ENCODE measurements around the gene ZNF431.
"Not testable (repeated sequence)": the region's sequence is repeated elsewhere in the genome, so short reads cannot be mapped to it uniquely, and the experiment has no call there.

Gene ZNF431

GRCh38 chr19:21141787-21142464, at the start of gene ZNF431:
TSS of gene ZNF431 (plus strand) at chr19:21142040. CDS start at chr19:21142184, 144 bp downstream.
- DNase-seq (ENCODE audit: low spot score): peak; percentile 95

DNA sequence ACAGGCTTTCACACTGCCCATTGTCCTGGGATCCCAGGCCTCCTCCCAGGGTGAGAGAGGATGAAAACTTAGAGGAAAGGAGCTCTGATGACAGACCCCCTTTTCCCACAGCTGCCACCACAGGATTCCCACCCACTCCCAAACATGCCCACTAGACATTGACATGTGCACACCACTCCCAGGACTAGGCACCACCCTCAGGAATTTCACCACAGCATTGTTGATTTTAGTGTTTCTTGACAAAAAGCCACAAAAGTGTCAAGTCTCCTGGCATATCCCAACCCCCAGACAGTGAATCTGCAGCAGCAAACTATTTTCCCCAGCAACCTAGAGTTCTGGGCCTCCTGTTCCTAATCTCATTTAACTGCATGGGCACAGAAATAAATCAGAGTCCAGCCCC, 49.7 kb upstream of the ZNF431 start:
- DNase-seq (ENCODE audit: low spot score): no peak

GRCh38 chr19:21094347-21095025, 47.4 kb upstream of the ZNF431 start:
- DNase-seq (ENCODE audit: low spot score): no peak

- no peak for DNase-seq (ENCODE audit: low spot score)
These were observed 43.5 kb upstream of the ZNF431 start for GRCh38 chr19:21098291-21098690.

DNA sequence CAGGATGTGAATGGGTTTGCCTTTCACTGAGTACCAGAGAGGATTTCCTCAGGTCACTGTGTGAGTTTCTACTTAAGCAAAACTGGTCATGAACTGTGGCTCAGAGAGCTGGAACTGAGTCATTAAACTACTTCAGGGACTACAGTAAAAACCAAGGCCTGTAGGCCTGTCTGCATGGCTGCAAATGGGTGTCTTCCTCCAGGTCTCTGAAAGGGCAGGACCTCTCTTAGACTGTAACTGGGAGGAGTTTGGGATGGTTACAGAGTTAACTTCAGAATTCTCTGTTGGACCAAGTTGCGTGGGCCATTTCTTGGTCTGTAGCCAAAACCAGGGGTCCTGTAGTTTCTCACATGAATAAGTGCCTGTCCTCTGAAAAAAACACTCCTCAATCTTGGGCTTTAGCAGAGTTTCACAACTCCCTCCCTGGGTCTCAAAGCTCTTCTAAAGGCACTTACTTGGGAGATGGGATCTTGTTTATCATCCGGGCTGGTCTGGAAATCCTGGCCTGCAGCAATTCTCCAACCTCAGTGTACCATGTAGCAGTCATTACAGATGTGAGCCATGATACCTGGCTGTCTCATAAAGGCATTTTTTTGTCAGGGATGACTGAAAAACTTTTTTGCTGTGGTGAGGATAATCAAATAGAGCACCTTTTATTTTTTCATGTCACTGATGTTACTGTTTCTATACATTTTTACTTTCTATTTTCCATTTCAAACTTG, 40.2 kb upstream of the ZNF431 start:
- no peak for DNase-seq (ENCODE audit: low spot score)

GRCh38 chr19:21109116-21109515, 32.7 kb upstream of the ZNF431 start:
- no peak for DNase-seq (ENCODE audit: low spot score)

- DNase-seq (ENCODE audit: low spot score): no peak
These were observed 31.7 kb upstream of the ZNF431 start for GRCh38 chr19:21110183-21110582.

- no peak for DNase-seq (ENCODE audit: low spot score)
These were observed 26.4 kb upstream of the ZNF431 start for GRCh38 chr19:21115430-21115829.

GRCh38 chr19:21117041-21117907, 24.6 kb upstream of the ZNF431 start:
- DNase-seq (ENCODE audit: low spot score): no peak

GRCh38 chr19:21126078-21126477, 15.8 kb upstream of the ZNF431 start:
- DNase-seq (ENCODE audit: low spot score): no peak

GRCh38 chr19:21127001-21127400, 14.8 kb upstream of the ZNF431 start:
- DNase-seq (ENCODE audit: low spot score): no peak

DNA sequence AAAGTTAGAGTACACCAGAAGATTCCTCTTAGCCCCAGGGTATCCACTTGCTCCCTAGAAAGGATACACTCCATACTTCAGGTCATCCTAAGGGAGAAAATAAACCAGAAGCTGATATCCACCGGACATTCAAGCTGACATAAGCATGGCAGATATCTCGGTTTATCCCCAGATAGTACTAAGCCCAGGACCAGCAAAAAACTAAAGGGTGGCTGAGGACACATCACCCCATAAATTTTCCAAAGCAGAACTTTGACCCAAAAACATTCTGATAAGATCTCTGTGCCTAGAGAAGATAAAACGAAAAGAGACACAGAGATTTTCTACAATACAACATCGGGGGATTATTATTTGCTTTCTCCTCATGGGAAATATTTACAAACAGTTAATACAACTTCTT, 13.9 kb upstream of the ZNF431 start:
- no peak for DNase-seq (ENCODE audit: low spot score)

- no peak for DNase-seq (ENCODE audit: low spot score)
These were observed 12.7 kb upstream of the ZNF431 start for GRCh38 chr19:21128901-21129698.

GRCh38 chr19:21130097-21130775, 11.6 kb upstream of the ZNF431 start:
- no peak for DNase-seq (ENCODE audit: low spot score)

DNA sequence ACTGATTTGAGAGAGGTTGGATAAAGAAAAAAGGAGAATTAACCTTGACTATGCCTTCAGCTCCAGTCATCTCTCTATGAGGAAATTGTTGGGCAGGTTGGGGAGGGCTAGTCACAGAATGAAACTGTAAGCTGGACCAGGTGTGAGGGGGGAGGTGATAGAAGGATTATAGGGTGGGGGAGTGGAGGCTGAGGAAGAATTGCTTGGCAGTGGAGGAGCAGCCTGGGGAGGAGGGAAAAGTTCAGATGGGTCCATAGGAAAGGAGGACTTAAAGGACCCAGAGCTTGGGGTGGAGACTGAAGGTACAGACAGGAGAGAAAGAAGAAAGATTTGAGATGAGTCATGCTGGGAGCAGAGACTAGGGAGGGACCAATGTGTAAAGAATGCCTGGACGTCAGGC, 8.2 kb upstream of the ZNF431 start:
- DNase-seq (ENCODE audit: low spot score): no peak

DNA sequence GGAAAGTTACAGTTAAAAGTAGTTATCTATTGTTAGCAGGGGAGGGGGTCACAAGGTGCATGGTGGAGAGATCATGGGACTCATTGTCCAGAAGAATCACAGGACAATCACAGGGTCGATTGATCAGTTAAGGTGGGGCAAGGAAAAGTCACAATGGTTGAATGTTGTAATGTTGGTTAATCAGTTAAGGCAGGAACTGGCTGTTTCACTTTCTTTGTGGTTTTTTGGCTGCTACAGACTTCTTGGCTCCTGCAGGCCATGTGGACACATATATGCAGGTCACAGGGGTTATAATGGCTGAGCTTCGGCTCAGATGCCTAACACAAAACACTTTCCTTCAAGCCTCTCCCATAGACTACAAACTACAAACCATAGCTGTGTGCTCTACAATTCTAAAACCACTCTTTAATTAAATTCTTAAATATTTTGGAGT, 6.9 kb upstream of the ZNF431 start:
- DNase-seq (ENCODE audit: low spot score): no peak

- no peak for DNase-seq (ENCODE audit: low spot score)
These were observed 6.4 kb upstream of the ZNF431 start for GRCh38 chr19:21135433-21135832.

- DNase-seq (ENCODE audit: low spot score): no peak
These were observed 3.7 kb upstream of the ZNF431 start for GRCh38 chr19:21138130-21138529.

DNA sequence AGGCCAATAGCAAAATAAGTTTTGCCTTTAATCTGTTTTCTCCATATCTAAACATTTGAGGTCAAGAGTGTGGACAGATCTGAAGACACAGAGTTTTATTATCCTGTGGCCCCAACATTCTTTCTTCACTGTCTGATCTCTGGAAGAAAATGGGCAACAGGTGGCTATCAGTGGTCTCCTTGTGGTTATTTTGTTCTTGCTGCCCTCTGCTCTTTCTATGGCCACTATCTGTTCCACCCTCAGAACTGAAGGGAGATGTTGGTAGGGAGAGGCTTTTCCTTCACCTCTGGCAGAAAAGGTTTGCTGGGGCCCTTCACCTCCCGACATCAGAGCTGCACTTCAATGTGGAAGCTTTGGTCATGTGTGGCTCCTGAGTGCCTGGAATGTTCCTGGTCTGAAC, 834 bp upstream of the ZNF431 start:
- not testable (repeated sequence) for DNase-seq (ENCODE audit: low spot score)

DNA sequence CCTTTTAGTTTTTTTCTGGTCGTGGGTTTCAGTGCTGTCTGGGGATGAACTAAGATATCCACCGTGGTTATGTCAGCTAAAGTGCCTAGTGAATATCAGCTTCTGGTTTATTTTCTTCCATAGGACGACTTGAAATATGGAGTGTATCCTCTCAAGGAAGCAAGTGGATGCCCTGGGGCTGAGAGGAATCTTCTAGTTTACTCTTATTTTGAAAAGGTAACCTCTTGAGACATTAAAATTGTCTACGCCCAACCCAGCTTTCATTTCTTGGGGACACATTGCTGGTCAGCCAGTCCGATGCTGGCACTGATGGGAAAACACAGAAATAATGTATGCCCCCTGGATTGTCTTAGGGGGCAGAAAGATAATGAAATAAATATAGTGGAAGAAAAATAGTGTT, 1.6 kb downstream of the ZNF431 start:
- no peak for DNase-seq (ENCODE audit: low spot score)

- no peak for DNase-seq (ENCODE audit: low spot score)
These were observed 2.0 kb downstream of the ZNF431 start for GRCh38 chr19:21143854-21144253.

Measured in putamen (tissue), 1 donor.